SK-N-SH treated with all-trans-retinoic acid at 6 μM for 48 hours (cell line): ENCODE results near the gene DEDD.

Source experiments
- BACH2 ChIP-seq: fragments of 250-450 bp; sonication (Bioruptor Pico); IDR thresholded peaks from 2 replicates; pipeline ENCODE4 v1.9.0; 2021; ENCODE audit warnings: mild to moderate bottlenecking, borderline replicate concordance
- CREB5 ChIP-seq: fragments of 250-450 bp; sonication (Bioruptor Pico); IDR thresholded peaks from 2 replicates; pipeline ENCODE4 v1.5.1; 2020; ENCODE audit warnings: low read depth, mild to moderate bottlenecking, moderate library complexity
- CSDC2 ChIP-seq: fragments of 250-450 bp; sonication (Bioruptor Pico); IDR thresholded peaks from 2 replicates; pipeline ENCODE4 v1.5.0; 2020; ENCODE audit warnings: mild to moderate bottlenecking, moderate library complexity
- ESRRG ChIP-seq: fragments of 250-450 bp; sonication (Bioruptor Pico); IDR thresholded peaks from 2 replicates; pipeline ENCODE4 v1.6.1; 2021; ENCODE audit warnings: mild to moderate bottlenecking
- GLIS3 ChIP-seq: fragments of 250-450 bp; sonication (Bioruptor Pico); IDR thresholded peaks from 2 replicates; pipeline ENCODE4 v1.5.0; 2020; ENCODE audit warnings: mild to moderate bottlenecking, moderate library complexity
- SNAI2 ChIP-seq: fragments of 250-450 bp; sonication (Bioruptor Pico); IDR thresholded peaks from 2 replicates; pipeline ENCODE4 v1.5.0; 2020; ENCODE audit warnings: mild to moderate bottlenecking, moderate library complexity
- TCF4 ChIP-seq: fragments of 250-450 bp; sonication (Bioruptor Pico); IDR thresholded peaks from 2 replicates; pipeline ENCODE4 v1.8.0; 2021; ENCODE audit warnings: mild to moderate bottlenecking, moderate library complexity, borderline replicate concordance
- ZC3H10 ChIP-seq: fragments of 250-450 bp; sonication (Bioruptor Pico); IDR thresholded peaks from 2 replicates; pipeline ENCODE4 v1.5.1; 2021; ENCODE audit warnings: mild to moderate bottlenecking, moderate library complexity
- ZFP3 ChIP-seq: fragments of 250-450 bp; sonication (Bioruptor Pico); IDR thresholded peaks from 2 replicates; pipeline ENCODE4 v1.5.0; 2020; ENCODE audit warnings: mild to moderate bottlenecking, moderate library complexity
- ZNF565 ChIP-seq: fragments of 450-650 bp; formaldehyde crosslinking; conservative IDR thresholded peaks from 2 replicates; pipeline ENCODE4 v1.5.0; 2020; ENCODE audit warnings: low read depth, mild to moderate bottlenecking, moderate library complexity
- ZNF8 ChIP-seq: fragments of 450-650 bp; formaldehyde crosslinking; IDR thresholded peaks from 2 replicates; pipeline ENCODE4 v1.5.0; 2020; ENCODE audit warnings: mild to moderate bottlenecking, moderate library complexity
- TF ChIP-seq, protein P1 (sequence below): fragments of 250-450 bp; sonication (Bioruptor Pico); IDR thresholded peaks from 2 replicates; pipeline ENCODE4 v1.8.0; 2020; ENCODE audit warnings: mild to moderate bottlenecking, moderate library complexity, borderline replicate concordance
- TF ChIP-seq, protein P2 (sequence below): fragments of 250-450 bp; sonication (Bioruptor Pico); IDR thresholded peaks from 2 replicates; pipeline ENCODE4 v1.5.1; 2021; ENCODE audit warnings: mild to moderate bottlenecking, moderate library complexity

- TF ChIP-seq, protein P1, sequence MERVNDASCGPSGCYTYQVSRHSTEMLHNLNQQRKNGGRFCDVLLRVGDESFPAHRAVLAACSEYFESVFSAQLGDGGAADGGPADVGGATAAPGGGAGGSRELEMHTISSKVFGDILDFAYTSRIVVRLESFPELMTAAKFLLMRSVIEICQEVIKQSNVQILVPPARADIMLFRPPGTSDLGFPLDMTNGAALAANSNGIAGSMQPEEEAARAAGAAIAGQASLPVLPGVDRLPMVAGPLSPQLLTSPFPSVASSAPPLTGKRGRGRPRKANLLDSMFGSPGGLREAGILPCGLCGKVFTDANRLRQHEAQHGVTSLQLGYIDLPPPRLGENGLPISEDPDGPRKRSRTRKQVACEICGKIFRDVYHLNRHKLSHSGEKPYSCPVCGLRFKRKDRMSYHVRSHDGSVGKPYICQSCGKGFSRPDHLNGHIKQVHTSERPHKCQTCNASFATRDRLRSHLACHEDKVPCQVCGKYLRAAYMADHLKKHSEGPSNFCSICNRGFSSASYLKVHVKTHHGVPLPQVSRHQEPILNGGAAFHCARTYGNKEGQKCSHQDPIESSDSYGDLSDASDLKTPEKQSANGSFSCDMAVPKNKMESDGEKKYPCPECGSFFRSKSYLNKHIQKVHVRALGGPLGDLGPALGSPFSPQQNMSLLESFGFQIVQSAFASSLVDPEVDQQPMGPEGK (CRISPR knock-in tag): no peak
- TF ChIP-seq, protein P2, sequence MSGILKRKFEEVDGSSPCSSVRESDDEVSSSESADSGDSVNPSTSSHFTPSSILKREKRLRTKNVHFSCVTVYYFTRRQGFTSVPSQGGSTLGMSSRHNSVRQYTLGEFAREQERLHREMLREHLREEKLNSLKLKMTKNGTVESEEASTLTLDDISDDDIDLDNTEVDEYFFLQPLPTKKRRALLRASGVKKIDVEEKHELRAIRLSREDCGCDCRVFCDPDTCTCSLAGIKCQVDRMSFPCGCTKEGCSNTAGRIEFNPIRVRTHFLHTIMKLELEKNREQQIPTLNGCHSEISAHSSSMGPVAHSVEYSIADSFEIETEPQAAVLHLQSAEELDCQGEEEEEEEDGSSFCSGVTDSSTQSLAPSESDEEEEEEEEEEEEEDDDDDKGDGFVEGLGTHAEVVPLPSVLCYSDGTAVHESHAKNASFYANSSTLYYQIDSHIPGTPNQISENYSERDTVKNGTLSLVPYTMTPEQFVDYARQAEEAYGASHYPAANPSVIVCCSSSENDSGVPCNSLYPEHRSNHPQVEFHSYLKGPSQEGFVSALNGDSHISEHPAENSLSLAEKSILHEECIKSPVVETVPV (CRISPR knock-in tag): no peak
- TF ChIP-seq SNAI2 (CRISPR knock-in tag) (no peak), ZNF565 (CRISPR knock-in tag) (no peak), ZC3H10 (no peak), TCF4 (no peak), BACH2 (CRISPR knock-in tag) (no peak), ZFP3 (CRISPR knock-in tag) (no peak), ESRRG (CRISPR knock-in tag) (no peak), ZNF8 (CRISPR knock-in tag) (no peak), CSDC2 (CRISPR knock-in tag) (no peak), CREB5 (no peak), GLIS3 (CRISPR knock-in tag) (no peak)
These were observed 31.3 kb upstream of the DEDD start for GRCh38 chr1:161163793-161164192.
